Bone marrow (tissue), 2 donors: Measurements from ENCODE around the gene MTCH1.
"Not testable (repeated sequence)": the region's sequence is repeated elsewhere in the genome, so short reads cannot be mapped to it uniquely, and the experiment has no call there.

Source experiments
- DNase-seq, 2 donors: peaks; one replicate each; lab custom pipeline; 2025; lab: John Stamatoyannopoulos, UW

MTCH1 gene

GRCh38 chr6:36997811-36998722 lies 12.1 kb upstream of the MTCH1 start:
- no peak for DNase-seq

GRCh38 chr6:36990401-36990800 lies 4.4 kb upstream of the MTCH1 start:
- DNase-seq, result not testable (repeated sequence)

GRCh38 chr6:36989264-36989663 lies 3.3 kb upstream of the MTCH1 start:
- DNase-seq, result no peak

GRCh38 chr6:36986704-36987047 lies 680 bp upstream of the MTCH1 start:
- DNase-seq, result no peak

GRCh38 chr6:36985417-36985807 lies 584 bp downstream of the MTCH1 start:
- DNase-seq, result no peak

- peak; percentile 35 to 51 for DNase-seq
Measured at GRCh38 chr6:36984581-36985416, 1.2 kb downstream of the MTCH1 start.

- no peak for DNase-seq
Measured at GRCh38 chr6:36983538-36983937, 2.5 kb downstream of the MTCH1 start.

GRCh38 chr6:36980876-36981619 lies 4.9 kb downstream of the MTCH1 start:
- no peak for DNase-seq

- DNase-seq, result no peak
Measured at GRCh38 chr6:36980129-36980528, 5.9 kb downstream of the MTCH1 start.

GRCh38 chr6:36979347-36979742 lies 6.7 kb downstream of the MTCH1 start:
- no peak for DNase-seq

- DNase-seq, result no peak
Measured at GRCh38 chr6:36978421-36979346, 7.3 kb downstream of the MTCH1 start.

- DNase-seq, result no peak
Measured at GRCh38 chr6:36977470-36977941, 8.5 kb downstream of the MTCH1 start.

- no peak for DNase-seq
Measured at GRCh38 chr6:36976931-36977330, 9.1 kb downstream of the MTCH1 start.

- no peak for DNase-seq
Measured at GRCh38 chr6:36976509-36976908, 9.5 kb downstream of the MTCH1 start.

- no peak for DNase-seq
Measured at GRCh38 chr6:36976007-36976264, 10.1 kb downstream of the MTCH1 start.

- no peak for DNase-seq
Measured at GRCh38 chr6:36975231-36976006, 10.6 kb downstream of the MTCH1 start.

GRCh38 chr6:36973647-36974046 lies 12.3 kb downstream of the MTCH1 start:
- DNase-seq, result no peak

GRCh38 chr6:36973190-36973589 lies 12.8 kb downstream of the MTCH1 start:
- no peak for DNase-seq

GRCh38 chr6:36971921-36972673 lies 13.9 kb downstream of the MTCH1 start:
- no peak for DNase-seq
